Prostate gland (tissue), 2 donors: ENCODE data around the gene HENMT1. TPM values are rescaled to one million over a fixed set of nuclear protein-coding genes. Genes with fewer than 3 reads are reported as not detected.

Experiments used
- DNase-seq: peaks from one replicate; pipeline ENCODE4 v3.0.0-alpha.2; 2019; ENCODE audit warnings: low spot score
- H3K27ac ChIP-seq, 2 donors: fragments of 200-600 bp; sonication (generic); 2 replicates each; pipeline ENCODE4 v1.5.1; 2017 to 2019
- H3K27me3 ChIP-seq: fragments of 200-600 bp; sonication (generic); replicated peaks from 2 replicates; pipeline ENCODE4 v1.5.1; 2019; ENCODE audit not compliant: insufficient read depth
- H3K36me3 ChIP-seq, 2 donors: fragments of 200-600 bp; sonication (generic); 1 replicate in 1 of 2; 2 replicates in 1 of 2; pipeline versions ENCODE4 v1.5.1 to v1.8.1; 2017 to 2019
- H3K4me1 ChIP-seq: fragments of 200-600 bp; sonication (generic); replicated peaks from 2 replicates; pipeline ENCODE4 v1.5.1; 2019
- H3K4me3 ChIP-seq, 2 donors: fragments of 200-600 bp; sonication (generic); 2 replicates each; pipeline ENCODE4 v1.5.1; 2017 to 2019
- H3K9me3 ChIP-seq: fragments of 200-600 bp; sonication (generic); 2 replicates; pipeline ENCODE4 v1.5.1; 2017
- POLR2A ChIP-seq: fragments of 450-650 bp; IDR thresholded peaks from one replicate; pipeline ENCODE4 v1.6.1; 2016; ENCODE audit warnings: antibody characterized with exemption, mild to moderate bottlenecking
- POLR2AphosphoS5 ChIP-seq: sonication (generic); formaldehyde crosslinking; IDR thresholded peaks from one replicate; pipeline ENCODE4 v1.6.1; 2017; ENCODE audit warnings: antibody characterized with exemption
- WGBS: methylation state at CpG from one replicate; pipeline ENCODE4 v1.1.5; 2018; 5-methylcytosine and 5-hydroxymethylcytosine counted together
- intact Hi-C: fragments of 100-400 bp; cut with DNase I; formaldehyde crosslinking; loops from one replicate; pipeline ENCODE4 v1.14.2; 2022
- total RNA-seq, 2 donors: library from RNA; depleted of rRNA; stranded (reverse); fragments of >200 nt; gene quantifications; one replicate each; pipeline ENCODE4 v1.1.0, GENCODE V29; 2016
- TF ChIP-seq, protein P1 (sequence below), 4 experiments: fragments of 200-600 bp in 2 of 4; fragments of 450-650 bp in 2 of 4; sonication (generic) in 2 of 4; IDR thresholded peaks; 1 replicate in 3 of 4; 2 replicates in 1 of 4; pipeline ENCODE4 v1.5.1; 2016 to 2019; ENCODE audit warnings: antibody characterized with exemption in 4 of 4, mild to moderate bottlenecking in 2 of 4, moderate library complexity in 2 of 4

Gene HENMT1
- total RNA-seq, 2 donors from 2014 or later, result 2.5 to 22.1 TPM

GRCh38 chr1:108663074-108663473, 2.2 kb upstream of the HENMT1 start:
- Histone ChIP-seq H3K4me3 (no peak overlapping the region), H3K36me3 (no peaks in the 10 kb centered on the region), H3K4me1 (no peaks in the 10 kb centered on the region), H3K27ac (no peak overlapping the region), H3K9me3 (no peaks in the 10 kb centered on the region), H3K27me3 (no peaks in the 10 kb centered on the region)
- WGBS, result 79% methylated on average over 2 of the region's 2 CpGs
- intact Hi-C loops, result no loop called here
- DNase-seq, result no peak
- TF ChIP-seq POLR2AphosphoS5 (no peak), POLR2A (no peak)
- TF ChIP-seq, protein P1, sequence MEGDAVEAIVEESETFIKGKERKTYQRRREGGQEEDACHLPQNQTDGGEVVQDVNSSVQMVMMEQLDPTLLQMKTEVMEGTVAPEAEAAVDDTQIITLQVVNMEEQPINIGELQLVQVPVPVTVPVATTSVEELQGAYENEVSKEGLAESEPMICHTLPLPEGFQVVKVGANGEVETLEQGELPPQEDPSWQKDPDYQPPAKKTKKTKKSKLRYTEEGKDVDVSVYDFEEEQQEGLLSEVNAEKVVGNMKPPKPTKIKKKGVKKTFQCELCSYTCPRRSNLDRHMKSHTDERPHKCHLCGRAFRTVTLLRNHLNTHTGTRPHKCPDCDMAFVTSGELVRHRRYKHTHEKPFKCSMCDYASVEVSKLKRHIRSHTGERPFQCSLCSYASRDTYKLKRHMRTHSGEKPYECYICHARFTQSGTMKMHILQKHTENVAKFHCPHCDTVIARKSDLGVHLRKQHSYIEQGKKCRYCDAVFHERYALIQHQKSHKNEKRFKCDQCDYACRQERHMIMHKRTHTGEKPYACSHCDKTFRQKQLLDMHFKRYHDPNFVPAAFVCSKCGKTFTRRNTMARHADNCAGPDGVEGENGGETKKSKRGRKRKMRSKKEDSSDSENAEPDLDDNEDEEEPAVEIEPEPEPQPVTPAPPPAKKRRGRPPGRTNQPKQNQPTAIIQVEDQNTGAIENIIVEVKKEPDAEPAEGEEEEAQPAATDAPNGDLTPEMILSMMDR (IDR thresholded peaks at IDR 0.05), result no peak

GRCh38 chr1:108657356-108658080, 3.4 kb downstream of the HENMT1 start:
- TF ChIP-seq POLR2A (no peak), POLR2AphosphoS5 (no peak)
- TF ChIP-seq, protein P1 (IDR thresholded peaks at IDR 0.05), result no peak
- DNase-seq, result no peak
- H3K4me1 ChIP-seq, result no peaks in the 10 kb centered on the region
- H3K4me3 ChIP-seq, result no peak overlapping the region
- no peak overlapping the region for H3K27ac ChIP-seq
- WGBS, result 86% methylated on average over 5 of the region's 5 CpGs
- no peaks in the 10 kb centered on the region for H3K9me3 ChIP-seq
- no peaks in the 10 kb centered on the region for H3K27me3 ChIP-seq
- no peaks in the 10 kb centered on the region for H3K36me3 ChIP-seq
- intact Hi-C loops, result no loop called here

- no peaks in the 10 kb centered on the region for H3K9me3 ChIP-seq
- TF ChIP-seq POLR2A (no peak), POLR2AphosphoS5 (no peak)
- TF ChIP-seq, protein P1 (IDR thresholded peaks at IDR 0.05), result no peak
- 73% methylated on average over 2 of the region's 2 CpGs for WGBS
- no peaks in the 10 kb centered on the region for H3K36me3 ChIP-seq
- no peak overlapping the region for H3K27ac ChIP-seq
- H3K4me1 ChIP-seq, result no peaks in the 10 kb centered on the region
- intact Hi-C loops, result no loop called here
- no peaks in the 10 kb centered on the region for H3K27me3 ChIP-seq
- no peak overlapping the region for H3K4me3 ChIP-seq
- DNase-seq, result no peak
These were observed 7.3 kb downstream of the HENMT1 start for GRCh38 chr1:108653431-108654105.

GRCh38 chr1:108646648-108647269, 14.1 kb downstream of the HENMT1 start:
- Histone ChIP-seq H3K27me3 (no peaks in the 10 kb centered on the region), H3K27ac (peak overlapping the region; percentile 44 to 59), H3K4me1 (no peaks in the 10 kb centered on the region), H3K36me3 (no peaks in the 10 kb centered on the region), H3K4me3 (no peak overlapping the region), H3K9me3 (no peaks in the 10 kb centered on the region)
- intact Hi-C loops, result no loop called here
- 70% methylated on average over 11 of the region's 11 CpGs for WGBS
- peak; percentile 50 for DNase-seq
- TF ChIP-seq POLR2A (no peak), POLR2AphosphoS5 (peak; percentile 65)

GRCh38 chr1:108646265-108646647, 14.6 kb downstream of the HENMT1 start:
- Histone ChIP-seq H3K4me1 (no peaks in the 10 kb centered on the region), H3K27me3 (no peaks in the 10 kb centered on the region), H3K4me3 (no peak overlapping the region), H3K27ac (peak overlapping the region; percentile 44 to 59), H3K36me3 (no peaks in the 10 kb centered on the region), H3K9me3 (no peaks in the 10 kb centered on the region)
- TF ChIP-seq, protein P1 (IDR thresholded peaks at IDR 0.05), result no peak
- TF ChIP-seq POLR2AphosphoS5 (no peak), POLR2A (no peak)
- intact Hi-C loops, result no loop called here
- 75% methylated on average over 4 of the region's 4 CpGs for WGBS
- no peak for DNase-seq
